H1 (cell line): ENCODE measurements around the gene SH2D1A. TPM values are rescaled to one million over a fixed set of nuclear protein-coding genes. Genes with fewer than 3 reads are reported as not detected.

Experiments
- CTCF ChIA-PET: fragments of 300-600 bp; sonication (Branson Sonifier 250); formaldehyde crosslinking; loops from one replicate; lab custom pipeline; 2021; ENCODE audit not compliant: partially characterized antibody; lab: Charles Lee
- POLR2A ChIA-PET: fragments of 300-600 bp; sonication (Branson Sonifier 250); formaldehyde crosslinking; loops from one replicate; lab custom pipeline; 2021; ENCODE audit warnings: inconsistent platforms; ENCODE audit not compliant: partially characterized antibody; lab: Charles Lee
- DNase-seq, 2 experiments: peaks; one replicate each; pipeline versions ENCODE4 v3.0.0 to v3.0.0-alpha.2; 2010 to 2022; ENCODE audit warnings: low spot score in 2 of 2, low read depth in 1 of 2, mixed read lengths in 1 of 2
- FAIRE-seq: peaks from 2 replicates; lab custom pipeline; 2011; peaks lifted over from hg19 to GRCh38; lab: Jason Lieb, UNC
- H2AFZ ChIP-seq: 2 replicates; pipeline ENCODE4 v1.8.1; 2012; ENCODE audit warnings: low read length, inconsistent platforms
- H2AK5ac ChIP-seq: 2 replicates; pipeline ENCODE4 v1.6.1; 2013; ENCODE audit warnings: low read depth, low read length
- H2BK120ac ChIP-seq: replicated peaks from 2 replicates; pipeline ENCODE3; 2013; ENCODE audit warnings: low read depth, low read length, inconsistent platforms
- H2BK12ac ChIP-seq: 2 replicates; pipeline ENCODE4 v1.6.1; 2013; ENCODE audit warnings: low read depth, low read length
- H2BK15ac ChIP-seq: 2 replicates; pipeline ENCODE4 v1.6.1; 2013; ENCODE audit warnings: low read length
- H2BK20ac ChIP-seq: 2 replicates; pipeline ENCODE4 v1.6.1; 2013; ENCODE audit warnings: low read length
- H2BK5ac ChIP-seq: 2 replicates; pipeline ENCODE4 v1.6.1; 2013; ENCODE audit warnings: low read depth, low read length
- H3K14ac ChIP-seq: 2 replicates; pipeline ENCODE4 v1.6.1; 2013; ENCODE audit warnings: inconsistent platforms; ENCODE audit not compliant: insufficient read length
- H3K18ac ChIP-seq: 2 replicates; pipeline ENCODE4 v1.6.1; 2013; ENCODE audit warnings: low read length; ENCODE audit errors: extremely low read depth
- H3K23ac ChIP-seq: 2 replicates; pipeline ENCODE4 v1.6.1; 2013; ENCODE audit warnings: inconsistent platforms; ENCODE audit not compliant: insufficient read length
- H3K23me2 ChIP-seq: 2 replicates; pipeline ENCODE4 v1.6.1; 2013; ENCODE audit warnings: low read depth, low read length
- H3K27ac ChIP-seq: 2 replicates; pipeline ENCODE4 v1.6.1; 2011; ENCODE audit warnings: low read depth, low read length, inconsistent platforms
- H3K27me3 ChIP-seq, 4 experiments: replicated peaks in 1 of 4; 1 replicate in 1 of 4; 2 replicates in 3 of 4; pipeline versions ENCODE4 v1.6.1 to v1.8.1; 2011 to 2013; ENCODE audit warnings: low read length in 3 of 4, mild to moderate bottlenecking in 3 of 4, inconsistent platforms in 2 of 4, mixed read lengths in 2 of 4, moderate library complexity in 1 of 4; ENCODE audit not compliant: control insufficient read depth in 3 of 4, insufficient read depth in 3 of 4; ENCODE audit errors: extremely low read depth in 1 of 4
- H3K36me3 ChIP-seq, 4 experiments: 2 replicates each; pipeline versions ENCODE4 v1.6.1 to v1.8.1; 2011 to 2013; ENCODE audit warnings: mild to moderate bottlenecking in 4 of 4, low read length in 3 of 4, moderate library complexity in 2 of 4, control low read depth in 1 of 4, inconsistent platforms in 1 of 4; ENCODE audit not compliant: insufficient read depth in 4 of 4, control insufficient read depth in 2 of 4
- H3K4ac ChIP-seq: replicated peaks from 2 replicates; pipeline ENCODE3; 2013; ENCODE audit warnings: low read length, low read depth, mixed read lengths, inconsistent platforms; ENCODE audit not compliant: insufficient read length
- H3K4me1 ChIP-seq, 4 experiments: replicated peaks in 1 of 4; 1 replicate in 1 of 4; 2 replicates in 3 of 4; pipeline versions ENCODE4 v1.6.1 to v1.8.1; 2011 to 2013; ENCODE audit warnings: low read length in 3 of 4, inconsistent platforms in 2 of 4, mixed read lengths in 1 of 4; ENCODE audit not compliant: insufficient read depth in 4 of 4, control insufficient read depth in 3 of 4
- H3K4me2 ChIP-seq, 2 experiments: 2 replicates each; pipeline versions ENCODE4 v1.6.1 to v1.8.1; 2011 to 2013; ENCODE audit warnings: low read depth in 2 of 2, low read length in 2 of 2, control low read depth in 1 of 2, inconsistent platforms in 1 of 2, mild to moderate bottlenecking in 1 of 2; ENCODE audit not compliant: insufficient read depth in 1 of 2
- H3K4me3 ChIP-seq, 4 experiments: fragments of 200-600, 300-600 bp in 1 of 4; sonication (generic), shearing (Covaris generic), sonication (Bioruptor Twin) in 1 of 4; 2 replicates each; pipeline versions ENCODE4 v1.5.1 to v1.8.1; 2011 to 2016; ENCODE audit warnings: low read length in 4 of 4, low read depth in 3 of 4, control low read depth in 2 of 4, inconsistent platforms in 2 of 4, mild to moderate bottlenecking in 2 of 4, mixed read lengths in 1 of 4, moderate library complexity in 1 of 4; ENCODE audit not compliant: insufficient read depth in 2 of 4; ENCODE audit errors: extremely low read depth in 1 of 4
- H3K56ac ChIP-seq: replicated peaks from 2 replicates; pipeline ENCODE3; 2013; ENCODE audit warnings: low read depth, mild to moderate bottlenecking, mixed read lengths, low read length, inconsistent platforms; ENCODE audit not compliant: insufficient read length
- H3K79me1 ChIP-seq: 2 replicates; pipeline ENCODE4 v1.6.1; 2013; ENCODE audit warnings: low read depth, low read length, control low read depth
- H3K79me2 ChIP-seq, 2 experiments: 2 replicates each; pipeline versions ENCODE4 v1.6.1 to v1.8.1; 2012 to 2013; ENCODE audit warnings: low read length in 2 of 2, mild to moderate bottlenecking in 2 of 2, inconsistent platforms in 1 of 2; ENCODE audit not compliant: insufficient read depth in 2 of 2, control insufficient read depth in 1 of 2
- H3K9ac ChIP-seq, 4 experiments: replicated peaks in 1 of 4; 1 replicate in 1 of 4; 2 replicates in 3 of 4; pipeline versions ENCODE4 v1.6.1 to v1.8.1; 2011 to 2013; ENCODE audit warnings: low read depth in 3 of 4, low read length in 3 of 4, control low read depth in 2 of 4, mild to moderate bottlenecking in 2 of 4, moderate library complexity in 2 of 4, inconsistent platforms in 1 of 4; ENCODE audit errors: extremely low read depth in 1 of 4
- H3K9me3 ChIP-seq, 2 experiments: 2 replicates each; pipeline versions ENCODE4 v1.6.1 to v1.8.1; 2012 to 2013; ENCODE audit warnings: mild to moderate bottlenecking in 2 of 2, moderate library complexity in 2 of 2, control low read depth in 1 of 2, inconsistent platforms in 1 of 2, low read depth in 1 of 2, low read length in 1 of 2, mixed read lengths in 1 of 2; ENCODE audit not compliant: insufficient read depth in 2 of 2
- H4K20me1 ChIP-seq, 2 experiments: replicated peaks in 1 of 2; 2 replicates each; pipeline versions ENCODE3 to v1.8.1; 2011 to 2013; ENCODE audit warnings: inconsistent platforms in 2 of 2, low read length in 2 of 2, mild to moderate bottlenecking in 1 of 2; ENCODE audit not compliant: insufficient read depth in 2 of 2, control insufficient read depth in 1 of 2
- H4K5ac ChIP-seq: 2 replicates; pipeline ENCODE4 v1.6.1; 2013; ENCODE audit warnings: low read length, low read depth, mixed read lengths, inconsistent platforms; ENCODE audit not compliant: insufficient read length
- H4K8ac ChIP-seq: 2 replicates; pipeline ENCODE4 v1.8.0; 2013; ENCODE audit warnings: mild to moderate bottlenecking, moderate library complexity, low read length, inconsistent platforms; ENCODE audit not compliant: insufficient read depth; ENCODE audit errors: extremely low read depth
- H4K91ac ChIP-seq: replicated peaks from 2 replicates; pipeline ENCODE3; 2013; ENCODE audit warnings: low read length, mixed read lengths, inconsistent platforms; ENCODE audit not compliant: insufficient read length
- HDAC6 ChIP-seq: IDR thresholded peaks from one replicate; pipeline ENCODE4 v1.7.1; 2012; ENCODE audit warnings: low read depth, mild to moderate bottlenecking, inconsistent platforms, low read length, moderate library complexity
- RAD21 ChIP-seq, 2 experiments: IDR thresholded peaks in 1 of 2; conservative IDR thresholded peaks in 1 of 2; 2 replicates each; pipeline ENCODE4 v1.6.1; 2011; ENCODE audit warnings: low read depth in 2 of 2, low read length in 2 of 2, improper control_type of control experiment in 1 of 2, inconsistent platforms in 1 of 2, mild to moderate bottlenecking in 1 of 2, moderate library complexity in 1 of 2
- WGBS, 2 experiments: shearing (Covaris generic) in 1 of 2; methylation state at CpG; one replicate each; pipeline versions ENCODE4 v1.1.6 to v1.1.7; 2013 to 2015; ENCODE audit warnings: low lambda C conversion rate in 2 of 2, mixed read lengths in 2 of 2, inconsistent platforms in 1 of 2, low coverage in 1 of 2, missing lambda C conversion rate in 1 of 2; ENCODE audit not compliant: insufficient replicate concordance in 2 of 2, insufficient coverage in 1 of 2, insufficient read length in 1 of 2; ENCODE audit errors: extremely low coverage in 1 of 2, missing lambda C conversion rate in 1 of 2; 5-methylcytosine and 5-hydroxymethylcytosine counted together
- polyA plus RNA-seq, 7 experiments: library from polyadenylated mRNA; depleted of rRNA in 3 of 7; stranded (reverse) in 5 of 7; unstranded in 2 of 7; fragments of >200 nt in 5 of 7; fragments of 200-250 nt in 2 of 7; gene quantifications; 1 replicate in 5 of 7; 2 replicates in 1 of 7; 4 replicates in 1 of 7; pipeline versions ENCODE4 v1.2.1 to v1.2.3, GENCODE V29; 2011 to 2013; ENCODE audit warnings: missing spikeins in 2 of 7, mixed read lengths in 2 of 7
- total RNA-seq: library from RNA; stranded (reverse); fragmentation: NEBNext Ultra II Directional; extraction: Animal tissue kit (Norgen Biotek cat#: 25700); gene quantifications from 2 replicates; pipeline ENCODE4 v1.2.1, GENCODE V29; 2021

Gene SH2D1A
- total and polyA plus RNA-seq, 2 of the 8 experiments (the other 6 are each of a cell fraction or from before 2014, with no cell fraction given) = not detected

DNA sequence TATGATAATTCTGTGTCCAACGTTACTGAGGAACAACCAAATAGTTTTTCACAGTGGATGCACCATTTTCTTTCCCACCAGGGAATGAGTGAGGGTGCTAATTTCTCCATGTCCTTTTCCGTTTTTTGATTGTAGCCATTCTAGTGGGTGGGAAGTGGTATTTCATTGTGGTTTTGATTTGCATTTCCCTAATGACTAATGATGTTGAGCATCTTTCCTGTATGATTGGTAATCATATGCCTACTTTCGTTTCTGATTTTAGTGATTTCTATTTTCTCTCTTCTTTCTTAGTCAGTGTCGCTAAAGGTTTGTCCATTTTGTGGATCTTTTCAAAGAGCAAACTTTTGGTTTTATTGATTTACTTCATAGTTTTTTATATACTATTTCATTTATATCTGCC, 46.0 kb upstream of the SH2D1A start:
- H2BK120ac ChIP-seq = no peak overlapping the region
- POLR2A ChIA-PET = no interaction called here
- H4K20me1 ChIP-seq = no peaks in the 10 kb centered on the region
- H3K23me2 ChIP-seq = no peaks in the 10 kb centered on the region
- H2BK20ac ChIP-seq = no peak overlapping the region
- no peak overlapping the region for H4K91ac ChIP-seq
- CTCF ChIA-PET = no interaction called here
- no peaks in the 10 kb centered on the region for H3K27me3 ChIP-seq
- no peak overlapping the region for H2BK15ac ChIP-seq
- H3K79me2 ChIP-seq = no peaks in the 10 kb centered on the region
- no peak overlapping the region for H3K4me2 ChIP-seq
- no peak for DNase-seq
- FAIRE-seq = no peak
- H3K36me3 ChIP-seq = no peaks in the 10 kb centered on the region
- H3K4me3 ChIP-seq = no peak overlapping the region
- no peak overlapping the region for H3K14ac ChIP-seq
- no peaks in the 10 kb centered on the region for H3K79me1 ChIP-seq
- H3K4me1 ChIP-seq = no peaks in the 10 kb centered on the region
- H3K27ac ChIP-seq = no peak overlapping the region
- H3K56ac ChIP-seq = no peak overlapping the region
- no peak overlapping the region for H2BK5ac ChIP-seq
- H2AFZ ChIP-seq = no peak overlapping the region
- WGBS, 2 experiments = 89% methylated on average over 4 of the region's 4 CpGs; no CpG with 5 or more reads in 1 of the 2 experiments
- no peak overlapping the region for H3K18ac ChIP-seq
- no peak overlapping the region for H4K5ac ChIP-seq
- H3K23ac ChIP-seq = no peak overlapping the region
- H2AK5ac ChIP-seq = no peak overlapping the region
- TF ChIP-seq HDAC6 (no peak), RAD21 (IDR thresholded peaks at IDR 0.05 in 1 of 2, conservative IDR thresholded peaks at IDR 0.05 in 1 of 2; ENCODE audit: low read depth in 2 of 2, low read length in 2 of 2) (no peak)
- no peak overlapping the region for H2BK12ac ChIP-seq
- no peaks in the 10 kb centered on the region for H3K9me3 ChIP-seq
- no peak overlapping the region for H3K9ac ChIP-seq
- no peak overlapping the region for H3K4ac ChIP-seq
- no peak overlapping the region for H4K8ac ChIP-seq
